Activated effector memory CD4-positive, alpha-beta T cell treated with Interleukin-2 at 50 U/mL for 16 hours (primary cell): Measurements from ENCODE around the gene SPIN2B.
A peak's percentile ranks its signal among the peaks of the same experiment; 100 is the strongest.
"Not testable (repeated sequence)": the region's sequence is repeated elsewhere in the genome, so short reads cannot be mapped to it uniquely, and the experiment has no call there.

Experiments used
- DNase-seq: peaks from one replicate; pipeline ENCODE4 v3.0.0-alpha.2; 2020

The SPIN2B gene

DNA sequence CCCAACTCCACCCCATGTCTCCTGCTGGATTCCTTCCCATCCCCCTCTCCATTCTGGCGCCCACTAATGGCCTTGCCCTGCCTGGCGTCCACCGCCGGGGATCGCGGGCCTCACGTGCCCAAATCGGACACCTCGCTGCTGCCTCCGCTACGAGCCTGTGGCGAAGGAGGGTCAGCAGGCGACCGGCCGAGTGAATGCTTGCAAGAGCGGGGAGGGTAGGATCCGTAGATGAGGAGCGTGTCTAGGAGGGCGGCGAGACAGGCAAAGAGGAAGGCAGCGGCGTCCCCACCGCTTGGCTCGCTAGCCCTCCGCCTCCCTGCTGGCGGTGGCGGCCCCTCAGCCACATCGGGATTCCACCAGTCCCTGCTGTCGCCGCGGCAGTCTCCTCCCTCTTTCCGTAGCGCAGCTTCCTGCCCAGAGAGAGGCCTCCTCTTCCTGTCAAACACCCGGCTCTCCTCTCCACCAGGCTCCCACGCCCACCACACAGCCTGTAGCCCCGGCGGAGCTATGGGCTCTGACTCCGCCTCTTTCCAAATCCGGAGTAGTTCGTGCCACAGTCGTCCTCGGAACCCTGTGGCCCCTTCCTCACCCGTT is at the start of gene SPIN2B:
SPIN2B (minus strand) TSS at position 387 of the 594 bp plus-strand sequence.
- peak; percentile 63 for DNase-seq

DNA sequence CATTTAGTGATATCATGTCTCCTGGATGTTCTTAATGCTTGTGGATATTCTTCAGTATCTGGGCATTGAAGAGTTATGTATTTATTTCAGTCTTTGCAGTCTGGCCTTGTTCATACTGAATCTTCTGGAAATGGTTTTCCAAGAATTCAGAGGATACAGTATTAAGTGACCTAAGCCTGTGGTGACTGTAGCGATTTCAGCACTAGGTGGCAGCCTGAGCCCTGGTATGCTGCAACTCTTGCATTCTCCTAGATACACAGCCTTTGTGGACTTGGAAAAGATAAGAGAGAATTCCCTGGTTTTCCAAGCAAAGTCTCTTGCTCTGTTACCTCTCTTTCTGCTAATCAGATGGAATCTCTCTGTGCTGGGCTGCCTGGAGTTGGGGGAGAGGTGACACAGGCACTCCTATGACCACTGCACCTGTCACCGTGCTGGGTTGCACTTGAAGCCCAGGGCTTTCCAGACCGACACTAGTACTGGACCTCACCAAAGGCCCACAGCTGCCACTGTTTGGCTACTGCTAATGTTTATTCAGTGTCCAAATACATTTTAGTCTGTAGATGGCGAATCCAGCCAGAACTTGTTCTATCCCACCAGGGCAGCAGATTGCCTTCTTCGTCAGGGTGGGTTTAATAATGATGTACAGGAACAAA is 35.2 kb upstream of the SPIN2B start:
- no peak for DNase-seq

DNA sequence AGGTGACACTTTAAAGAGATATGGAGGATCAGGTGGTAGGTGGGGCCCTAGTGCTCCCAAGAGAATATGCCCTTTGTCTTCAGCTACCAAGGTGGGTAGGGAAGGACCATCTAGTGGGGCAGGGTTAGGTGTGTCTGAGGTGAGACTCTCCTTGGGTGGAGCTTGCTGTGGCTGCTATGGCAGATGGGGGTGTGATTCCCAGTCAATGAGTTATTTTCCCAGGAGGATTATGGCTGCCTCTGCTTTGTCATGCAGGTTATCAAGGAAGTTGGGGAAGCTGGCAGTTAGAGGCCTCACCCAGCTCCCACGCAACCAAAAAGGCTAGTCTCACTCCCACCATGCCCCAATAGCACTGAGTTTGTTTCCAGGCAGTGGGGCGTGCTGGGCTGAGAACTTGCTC is 33.8 kb upstream of the SPIN2B start:
- DNase-seq = no peak

DNA sequence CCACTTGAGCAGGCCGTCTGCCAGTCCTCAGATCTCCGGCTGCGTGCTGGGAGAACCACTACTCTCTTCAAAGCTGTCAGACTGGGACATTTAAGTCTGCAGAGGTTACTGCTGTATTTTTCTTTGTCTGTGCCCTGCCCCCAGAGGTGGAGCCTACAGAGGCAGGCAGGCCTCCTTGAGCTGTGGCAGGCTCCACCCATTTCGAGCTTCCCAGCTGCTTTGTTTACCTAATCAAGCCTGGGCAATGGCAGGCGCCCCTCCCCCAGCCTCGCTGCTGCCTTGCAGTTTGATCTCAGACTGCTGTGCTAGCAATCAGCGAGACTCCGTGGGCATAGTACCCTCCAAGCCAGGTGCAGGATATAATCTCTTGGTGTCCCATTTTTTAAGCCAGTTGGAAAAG is 30.9 kb upstream of the SPIN2B start:
- not testable (repeated sequence) for DNase-seq

DNA sequence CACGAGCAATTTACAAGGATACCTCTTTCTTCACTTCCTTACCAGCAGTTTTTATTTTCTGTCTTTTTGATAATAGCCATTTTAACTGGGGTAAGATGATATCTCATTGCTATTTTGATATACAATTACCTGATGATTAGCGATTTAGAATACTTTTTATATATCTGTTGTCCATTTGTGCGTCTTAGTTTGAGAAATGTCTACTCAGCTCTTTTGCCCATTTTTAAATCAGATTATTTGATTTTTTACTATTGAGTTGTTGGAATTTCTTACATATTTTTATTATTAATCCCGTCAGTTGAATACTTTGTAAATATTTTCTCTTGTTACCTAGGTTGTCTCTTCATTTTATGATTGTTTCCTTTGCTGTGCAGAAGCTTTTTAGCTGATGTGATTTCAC is 17.3 kb upstream of the SPIN2B start:
- DNase-seq = no peak

DNA sequence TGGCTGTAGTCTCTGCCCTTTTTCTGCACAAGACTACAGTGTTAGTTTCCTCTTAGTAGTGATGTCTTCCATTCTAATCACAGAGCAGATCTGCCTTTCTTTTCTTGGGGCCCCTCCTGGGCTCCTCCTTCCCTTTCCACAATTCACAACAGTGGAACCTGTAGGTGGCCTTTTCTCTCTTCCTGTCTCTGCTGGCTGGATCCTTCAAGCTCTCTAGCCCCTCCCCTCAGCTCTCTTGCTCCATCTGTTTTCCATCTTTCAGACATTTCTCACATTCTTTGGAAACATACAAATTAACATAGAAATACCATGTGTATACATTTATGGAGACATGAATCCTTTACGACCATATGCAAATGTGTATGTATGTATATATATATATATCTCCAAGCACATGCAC is 16.2 kb upstream of the SPIN2B start:
- DNase-seq = no peak

DNA sequence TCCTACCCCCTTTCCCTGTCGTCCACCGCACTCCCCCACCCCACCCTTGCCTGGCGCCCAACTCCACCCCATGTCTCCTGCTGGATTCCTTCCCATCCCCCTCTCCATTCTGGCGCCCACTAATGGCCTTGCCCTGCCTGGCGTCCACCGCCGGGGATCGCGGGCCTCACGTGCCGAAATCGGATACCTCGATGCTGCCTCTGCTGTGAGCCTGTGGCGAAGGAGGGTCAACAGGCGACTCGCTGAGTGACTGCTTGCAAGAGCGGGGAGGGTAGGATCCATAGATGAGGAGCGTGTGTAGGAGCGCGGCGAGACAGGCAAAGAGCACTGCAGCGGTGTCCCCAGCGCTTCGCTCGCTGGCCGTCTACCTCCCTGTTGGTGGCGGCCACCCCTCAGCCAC is 15.7 kb upstream of the SPIN2B start, which contains the start of gene SPIN2A:
SPIN2A (minus strand) TSS at position 325 of the 400 bp plus-strand sequence. CDS start 800 bp downstream, outside the sequence.
- DNase-seq = not testable (repeated sequence)

DNA sequence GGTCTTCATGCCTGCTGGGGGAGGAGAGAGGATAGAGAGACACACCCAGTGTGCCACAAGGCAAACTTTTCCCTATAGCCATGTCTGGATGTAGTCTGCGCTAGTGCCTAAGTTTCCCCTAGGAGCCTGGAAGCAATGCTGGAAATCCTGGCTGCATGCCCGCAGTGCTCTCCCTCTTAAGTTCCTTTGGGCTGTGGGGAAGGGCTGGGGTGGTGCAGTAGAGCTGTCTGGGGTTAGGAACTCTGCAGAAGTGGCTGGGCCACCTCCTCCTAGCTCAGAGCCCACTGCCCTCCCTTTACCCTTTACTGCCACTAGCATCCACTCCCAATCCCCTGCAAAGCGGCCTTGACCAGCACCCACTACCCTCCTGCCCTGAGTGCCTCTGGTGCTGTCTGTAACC is 15.2 kb upstream of the SPIN2B start:
- DNase-seq = not testable (repeated sequence)

DNA sequence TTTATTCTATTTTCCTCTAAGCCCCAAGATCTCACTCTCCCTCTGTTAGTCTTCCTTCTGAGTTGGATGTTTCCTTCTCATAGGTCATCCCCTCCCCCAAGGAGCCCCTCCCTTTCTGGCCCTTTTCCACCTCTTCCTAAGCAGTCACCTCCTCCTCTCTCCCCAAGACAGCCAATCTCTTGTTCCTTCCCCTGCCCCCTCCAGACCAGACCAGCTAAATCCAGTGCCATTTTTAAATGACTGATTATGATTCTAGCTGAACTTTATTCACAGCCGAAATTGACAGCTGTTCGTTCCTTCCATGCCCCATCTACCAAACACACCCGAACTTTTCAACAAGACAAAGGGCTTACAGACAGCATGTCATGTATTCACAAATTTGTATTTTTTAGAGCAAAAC is 13.9 kb upstream of the SPIN2B start:
- DNase-seq = no peak

DNA sequence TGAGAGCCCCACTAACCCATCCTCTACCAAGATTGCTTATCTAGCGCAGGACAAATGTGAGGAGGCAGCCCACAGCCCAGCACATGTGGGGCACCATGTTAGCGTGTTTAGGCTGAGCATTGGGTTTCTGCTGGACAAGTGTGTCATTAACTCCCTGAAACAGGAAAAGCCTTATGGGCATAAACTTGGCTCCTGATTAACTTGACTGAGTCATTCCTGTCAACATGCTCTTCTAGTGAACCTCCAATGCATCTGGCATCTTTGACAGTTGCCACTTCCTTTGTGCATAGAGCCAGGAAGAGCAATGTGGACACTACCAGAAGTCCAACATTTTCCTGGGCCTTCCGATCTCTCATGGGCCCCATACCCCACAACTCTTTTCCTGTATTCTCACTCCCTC is 13.4 kb upstream of the SPIN2B start:
- DNase-seq = no peak

DNA sequence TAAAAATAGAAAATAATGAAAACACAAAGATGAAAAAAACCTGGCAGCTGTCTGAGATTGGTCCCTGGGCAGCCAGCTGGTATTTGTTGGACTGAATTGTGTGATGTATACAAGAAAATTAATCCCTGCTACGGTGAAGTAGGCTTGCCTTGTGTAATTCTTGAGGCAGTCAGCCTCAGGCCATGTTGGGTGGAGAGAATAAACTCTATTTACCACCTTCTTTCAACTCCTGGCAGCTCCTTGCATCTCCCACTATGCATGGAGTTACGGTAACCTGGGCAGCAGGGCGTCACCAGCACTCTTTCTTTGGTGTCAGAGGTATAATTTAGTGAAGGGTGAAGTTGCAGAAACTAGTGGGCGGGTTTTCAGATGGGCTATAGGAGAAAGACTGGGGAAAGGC is 12.4 kb upstream of the SPIN2B start:
- no peak for DNase-seq

DNA sequence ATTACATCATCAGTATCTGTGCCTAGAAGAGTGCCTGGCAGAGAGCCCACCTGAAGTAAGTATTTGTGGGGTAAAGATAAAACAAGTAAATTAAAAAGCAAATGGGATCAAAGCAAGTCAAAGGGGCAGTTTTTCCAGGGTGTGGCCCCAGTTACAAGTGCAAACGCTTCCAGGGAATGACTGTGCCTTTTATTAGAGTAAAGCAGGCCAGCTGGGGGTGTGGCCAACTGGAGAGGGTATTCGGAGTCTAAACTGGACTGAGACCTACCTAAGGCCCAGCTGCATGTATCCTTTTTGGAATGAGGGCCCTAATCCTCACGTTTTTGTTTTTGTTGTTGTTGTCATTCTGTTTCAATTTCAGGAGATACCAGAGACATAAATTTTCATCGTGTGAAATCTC is 11.9 kb upstream of the SPIN2B start:
- DNase-seq = not testable (repeated sequence)

DNA sequence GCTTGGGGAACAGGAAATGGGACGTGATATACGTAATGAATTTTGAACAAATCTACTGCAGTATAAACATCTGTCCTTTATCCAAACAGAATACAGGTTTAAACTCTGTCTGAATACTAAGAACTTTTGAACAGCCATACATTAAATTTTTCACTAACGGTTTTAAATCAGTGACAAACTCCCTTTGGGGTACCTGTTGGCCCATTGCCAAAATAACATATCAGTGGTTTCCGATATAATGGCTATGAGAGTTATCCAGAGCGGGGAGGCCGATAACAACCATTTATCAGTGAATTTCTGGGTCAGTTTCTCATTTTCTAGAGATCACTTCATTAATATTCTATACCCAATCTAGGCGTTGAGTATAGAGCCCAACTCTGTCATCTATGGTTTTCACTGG is 10.7 kb upstream of the SPIN2B start:
- DNase-seq = no peak

DNA sequence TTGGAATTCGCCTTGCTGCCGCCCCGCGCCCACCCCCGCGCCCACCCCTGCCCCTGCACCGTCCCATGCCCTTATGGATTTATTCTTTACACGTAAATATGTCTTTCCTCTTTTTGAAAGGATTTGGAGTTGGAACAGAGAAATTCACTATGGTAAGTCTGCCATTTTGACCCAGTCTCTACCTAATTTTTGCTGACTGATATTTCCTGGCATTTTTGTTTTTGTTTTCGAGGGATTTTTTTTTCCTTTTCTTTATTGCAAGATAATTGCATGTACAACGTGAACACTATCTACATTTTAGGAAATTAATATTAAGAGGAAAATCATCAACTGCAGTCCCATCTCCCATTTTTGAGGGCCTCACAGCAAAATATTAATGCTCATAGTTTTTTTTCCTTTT is 468 bp upstream of the SPIN2B start:
- DNase-seq = no peak

DNA sequence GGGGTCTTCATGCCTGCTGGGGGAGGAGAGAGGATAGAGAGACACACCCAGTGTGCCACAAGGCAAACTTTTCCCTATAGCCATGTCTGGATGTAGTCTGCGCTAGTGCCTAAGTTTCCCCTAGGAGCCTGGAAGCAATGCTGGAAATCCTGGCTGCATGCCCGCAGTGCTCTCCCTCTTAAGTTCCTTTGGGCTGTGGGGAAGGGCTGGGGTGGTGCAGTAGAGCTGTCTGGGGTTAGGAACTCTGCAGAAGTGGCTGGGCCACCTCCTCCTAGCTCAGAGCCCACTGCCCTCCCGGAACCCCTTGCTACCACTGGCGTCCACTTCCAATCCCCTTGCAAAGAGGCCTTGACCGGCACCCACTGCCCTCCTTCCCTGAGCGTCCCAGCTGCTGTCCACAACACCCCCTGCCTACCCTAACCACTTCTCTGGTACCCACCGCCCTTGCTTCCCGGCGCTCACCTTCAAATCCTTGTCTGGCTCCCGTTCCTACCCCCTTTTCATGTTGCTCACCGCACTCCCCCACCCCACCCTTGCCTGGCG is 658 bp downstream of the SPIN2B start:
- not testable (repeated sequence) for DNase-seq

DNA sequence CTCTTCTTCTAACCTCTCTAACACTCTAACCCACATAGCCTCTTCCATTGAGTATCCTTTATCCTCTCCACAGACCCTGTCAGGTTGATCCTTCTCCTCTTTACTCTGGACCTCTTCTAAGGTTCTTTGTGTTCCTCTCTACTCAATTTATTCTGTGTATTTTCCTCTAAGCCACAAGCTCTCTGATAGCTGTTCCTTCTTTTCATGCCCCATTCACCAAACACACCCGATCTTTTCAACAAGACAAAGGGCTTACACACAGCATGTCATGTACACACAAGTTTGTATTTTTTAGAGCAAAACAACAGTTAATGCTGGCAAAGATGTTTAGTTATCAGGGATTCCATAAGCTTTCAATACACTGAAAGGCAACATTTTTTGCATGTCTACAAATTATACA is 1.9 kb downstream of the SPIN2B start:
- DNase-seq = no peak

DNA sequence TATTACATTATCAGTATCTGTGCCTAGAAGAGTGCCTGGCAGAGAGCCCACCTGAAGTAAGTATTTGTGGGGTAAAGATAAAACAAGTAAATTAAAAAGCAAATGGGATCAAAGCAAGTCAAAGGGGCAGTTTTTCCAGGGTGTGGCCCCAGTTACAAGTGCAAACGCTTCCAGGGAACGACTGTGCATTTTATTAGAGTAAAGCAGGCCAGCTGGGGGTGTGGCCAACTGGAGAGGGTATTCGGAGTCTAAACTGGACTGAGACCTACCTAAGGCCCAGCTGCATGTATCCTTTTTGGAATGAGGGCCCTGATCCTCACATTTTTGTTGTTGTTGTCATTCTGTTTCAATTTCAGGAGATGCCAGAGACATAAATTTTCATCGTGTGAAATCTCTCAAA is 3.8 kb downstream of the SPIN2B start:
- not testable (repeated sequence) for DNase-seq

DNA sequence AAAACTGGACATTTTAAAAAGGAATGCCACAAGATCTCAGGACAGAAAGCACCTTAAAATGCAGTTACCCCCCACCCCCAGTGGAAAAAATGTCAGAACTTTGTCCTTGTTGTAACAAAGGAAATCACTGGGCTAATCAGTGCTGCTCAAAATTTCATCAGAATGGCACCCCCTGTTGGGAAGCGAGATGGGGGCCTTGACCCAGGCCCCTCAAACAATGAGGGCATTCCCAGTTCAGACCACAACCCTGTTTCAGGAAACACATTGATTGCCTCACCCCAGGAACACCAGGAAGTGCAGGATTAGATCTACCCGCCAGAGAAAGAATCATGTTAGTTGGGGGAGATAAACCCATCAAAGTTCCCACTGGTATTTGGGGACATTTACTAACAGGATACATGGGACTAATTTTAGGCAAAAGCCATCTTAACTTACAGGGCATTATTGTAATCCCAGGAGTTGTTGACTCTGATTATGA is 16.4 kb downstream of the SPIN2B start:
- DNase-seq = no peak

DNA sequence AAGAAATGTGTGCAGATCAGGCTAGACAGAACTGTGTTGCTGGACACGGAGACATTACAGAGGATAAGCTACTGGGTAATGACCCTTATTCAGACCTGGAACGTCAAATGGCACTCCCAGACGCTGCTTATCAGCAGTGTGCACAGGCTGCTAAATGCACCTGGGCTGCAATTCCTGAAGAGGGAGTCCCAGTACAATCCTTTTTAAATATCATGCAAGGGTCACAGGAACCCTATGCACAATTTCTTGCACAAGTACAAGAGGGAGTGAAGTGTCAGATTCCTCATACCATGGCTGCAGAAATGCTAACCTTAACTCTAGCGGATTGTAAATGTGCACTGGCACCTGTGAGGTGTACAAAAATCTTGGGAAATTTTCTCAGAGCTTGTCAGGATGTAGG is 16.9 kb downstream of the SPIN2B start:
- DNase-seq = no peak

DNA sequence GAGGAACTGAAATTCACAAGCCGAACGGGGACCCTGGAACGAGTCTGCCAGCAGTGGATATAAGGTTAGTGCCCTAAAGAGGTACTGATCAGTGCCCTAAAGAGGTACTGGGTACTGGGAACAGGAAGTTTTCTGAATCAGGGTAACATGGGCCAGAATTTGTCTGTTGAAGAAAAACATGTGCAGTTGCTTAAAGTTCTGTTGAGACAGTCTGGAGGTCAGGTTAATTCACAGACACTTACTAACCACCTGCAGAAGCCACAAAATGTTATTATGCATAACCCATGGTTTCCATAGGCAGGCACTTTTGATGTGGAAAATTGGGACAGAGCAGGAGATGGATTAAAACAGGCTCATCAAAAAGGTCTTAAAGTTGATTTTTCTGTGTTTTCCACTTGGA is 17.9 kb downstream of the SPIN2B start:
- DNase-seq = no peak

DNA sequence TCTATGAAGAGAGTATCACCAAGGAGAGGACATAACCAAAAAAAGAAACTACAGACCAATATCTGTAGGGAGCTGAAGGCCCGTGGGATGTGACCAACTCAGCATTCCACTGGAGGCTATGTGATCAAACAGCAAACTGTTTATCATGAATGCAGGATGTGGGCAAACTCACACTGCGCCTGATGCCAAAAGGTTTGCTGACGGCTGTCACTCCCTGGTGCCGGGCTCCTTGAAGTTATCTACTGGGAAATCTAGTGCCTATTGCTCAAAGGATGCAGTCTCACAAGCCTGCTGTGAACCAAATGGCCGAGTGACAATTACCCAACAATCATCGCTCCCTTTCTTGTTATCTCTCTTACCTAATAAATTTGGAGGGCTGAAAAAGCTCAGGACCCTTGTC is 18.4 kb downstream of the SPIN2B start:
- DNase-seq = not testable (repeated sequence)

DNA sequence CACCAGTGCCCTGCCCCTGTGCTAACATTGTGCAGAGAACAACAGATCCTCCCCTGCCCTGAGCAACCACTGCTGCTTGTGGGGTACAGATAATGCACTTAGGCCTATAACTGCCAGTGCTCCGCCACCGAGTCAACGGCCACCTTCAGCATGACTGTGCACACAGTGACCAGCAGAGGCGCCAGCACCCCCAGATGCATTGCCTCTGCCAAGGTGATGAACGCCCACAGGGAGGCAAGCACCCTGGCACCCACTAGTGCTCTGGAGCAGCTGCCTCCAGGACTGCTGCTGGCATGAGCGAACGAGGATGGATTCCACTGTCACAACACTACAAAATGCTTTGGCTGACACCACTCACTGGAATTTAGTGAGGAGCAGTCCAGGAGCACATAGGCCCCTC is 38.2 kb downstream of the SPIN2B start:
- no peak for DNase-seq

DNA sequence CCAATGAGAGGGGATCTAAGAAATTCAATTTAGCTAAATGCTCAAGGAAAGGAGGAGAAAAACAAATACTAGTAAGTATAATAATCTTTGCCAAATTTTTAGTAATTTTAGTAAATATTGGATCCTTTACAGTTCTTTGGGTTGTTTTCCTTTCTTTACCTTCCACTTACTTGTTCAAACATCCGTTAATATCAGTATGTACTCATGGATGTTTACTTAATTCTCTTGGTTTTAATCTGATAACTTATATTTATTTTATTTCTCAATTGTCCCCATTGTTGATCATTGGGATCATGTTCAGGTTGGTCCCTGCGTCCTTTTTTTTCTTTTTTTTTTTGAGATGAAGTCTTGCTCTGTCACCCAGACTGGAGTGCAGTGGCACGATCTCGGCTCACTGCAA is 46.9 kb downstream of the SPIN2B start:
- no peak for DNase-seq

DNA sequence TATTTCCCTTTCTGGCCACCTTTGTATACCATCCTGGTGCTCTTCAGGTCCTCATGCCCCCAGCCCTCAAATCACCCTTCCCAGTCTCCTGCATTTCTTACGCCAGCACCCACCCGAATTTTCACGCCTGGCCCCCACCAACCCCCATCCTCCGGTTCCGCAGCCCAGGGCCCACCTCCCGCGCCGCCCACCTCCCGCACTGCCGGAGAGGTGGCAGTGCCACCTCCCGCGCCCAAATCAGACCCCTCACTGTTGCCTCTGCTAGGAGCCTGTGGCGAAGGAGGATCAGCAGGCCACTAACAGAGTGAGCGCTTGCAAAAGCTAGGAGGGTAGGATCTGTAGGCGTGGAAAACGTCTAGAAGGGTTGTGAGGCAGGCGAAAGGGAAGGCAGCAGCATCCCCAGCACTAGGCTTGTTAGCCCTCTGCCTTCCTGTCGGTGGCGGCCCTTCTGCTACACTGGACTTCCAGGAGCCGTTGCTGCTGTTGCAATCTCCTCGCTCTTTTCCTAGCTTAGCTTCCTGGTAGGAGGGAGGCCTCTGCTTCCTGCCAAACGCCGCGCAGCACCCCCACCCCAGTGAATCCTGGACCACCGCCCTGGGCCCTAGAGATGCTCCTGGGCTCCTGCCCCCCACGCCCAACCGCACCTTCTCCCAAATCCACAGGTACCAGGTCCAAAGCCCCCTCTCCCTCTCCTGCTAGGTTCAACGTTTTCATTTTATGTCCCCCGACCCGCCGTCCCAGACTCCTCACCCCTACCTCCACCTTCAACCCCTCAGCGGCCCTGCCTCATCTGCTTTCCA is 51.0 kb downstream of the SPIN2B start:
- DNase-seq = no peak
